Measurements from ENCODE around the gene CEP152.

The CEP152 gene

GRCh38 chr15:48696627-48697312 is 114.1 kb downstream of the CEP152 start:
- Histone ChIP-seq H3K4me3 (replicated peaks; ENCODE audit: insufficient read depth, low read length) (no peak overlapping the region), H3K27ac (replicated peaks) (no peak overlapping the region), H3K27me3 (ENCODE audit: insufficient read depth, poor library complexity, severe bottlenecking) (no peaks in the 10 kb centered on the region)
- no peak for DNase-seq (ENCODE audit: low read depth in 1 of 2, low spot score in 1 of 2)
- no peak for TF ChIP-seq SPI1 (IDR thresholded peaks at IDR 0.05; ENCODE audit: borderline replicate concordance, low read depth)
- no peak for TF ChIP-seq CTCF (IDR thresholded peaks at IDR 0.05; ENCODE audit: insufficient read depth, low read length)
- TF ChIP-seq GABPA (IDR thresholded peaks at IDR 0.05; ENCODE audit: low read depth): no peak
- TF ChIP-seq POLR2AphosphoS5 (IDR thresholded peaks at IDR 0.05; ENCODE audit: low read depth): no peak
- no peak for TF ChIP-seq REST (IDR thresholded peaks at IDR 0.05; ENCODE audit: insufficient replicate concordance, low read depth)

- H3K4me3 ChIP-seq (replicated peaks; ENCODE audit: insufficient read depth, low read length): no peak overlapping the region
- TF ChIP-seq REST (IDR thresholded peaks at IDR 0.05; ENCODE audit: insufficient replicate concordance, low read depth): no peak
- no peak for TF ChIP-seq GABPA (IDR thresholded peaks at IDR 0.05; ENCODE audit: low read depth)
- TF ChIP-seq POLR2AphosphoS5 (IDR thresholded peaks at IDR 0.05; ENCODE audit: low read depth): no peak
- TF ChIP-seq SPI1 (IDR thresholded peaks at IDR 0.05; ENCODE audit: borderline replicate concordance, low read depth): no peak
- no peak for TF ChIP-seq CTCF (IDR thresholded peaks at IDR 0.05; ENCODE audit: insufficient read depth, low read length)
- H3K27me3 ChIP-seq (ENCODE audit: insufficient read depth, poor library complexity, severe bottlenecking): no peaks in the 10 kb centered on the region
- no peak for DNase-seq (ENCODE audit: low read depth in 1 of 2, low spot score in 1 of 2)
- no peak overlapping the region for H3K27ac ChIP-seq (replicated peaks)
Measured at GRCh38 chr15:48695827-48696573, 114.9 kb downstream of the CEP152 start.

GRCh38 chr15:48695088-48695826 is 115.6 kb downstream of the CEP152 start:
- DNase-seq (ENCODE audit: low read depth in 1 of 2, low spot score in 1 of 2): no peak
- TF ChIP-seq REST (IDR thresholded peaks at IDR 0.05; ENCODE audit: insufficient replicate concordance, low read depth) (no peak), POLR2AphosphoS5 (IDR thresholded peaks at IDR 0.05; ENCODE audit: low read depth) (no peak), SPI1 (IDR thresholded peaks at IDR 0.05; ENCODE audit: borderline replicate concordance, low read depth) (no peak), GABPA (IDR thresholded peaks at IDR 0.05; ENCODE audit: low read depth) (no peak), CTCF (IDR thresholded peaks at IDR 0.05; ENCODE audit: insufficient read depth, low read length) (no peak)
- H3K27me3 ChIP-seq (ENCODE audit: insufficient read depth, poor library complexity, severe bottlenecking): no peaks in the 10 kb centered on the region
- no peak overlapping the region for H3K4me3 ChIP-seq (replicated peaks; ENCODE audit: insufficient read depth, low read length)
- no peak overlapping the region for H3K27ac ChIP-seq (replicated peaks)
